LHCN-M2 (cell line): ENCODE data around the gene ST6GALNAC6. TPM values are rescaled to one million over a fixed set of nuclear protein-coding genes. Genes with fewer than 3 reads are reported as not detected.

ENCODE experiments used
- DNase-seq: peaks from one replicate; pipeline ENCODE4 v3.0.0-alpha.2; 2012; ENCODE audit warnings: low read depth
- total RNA-seq: library from RNA; depleted of rRNA; stranded (reverse); fragments of >200 nt; gene quantifications from 2 replicates; pipeline ENCODE4 v1.2.3, GENCODE V29; 2014

The ST6GALNAC6 gene
- total RNA-seq, 1 experiment from 2014 or later = 105 TPM

DNA sequence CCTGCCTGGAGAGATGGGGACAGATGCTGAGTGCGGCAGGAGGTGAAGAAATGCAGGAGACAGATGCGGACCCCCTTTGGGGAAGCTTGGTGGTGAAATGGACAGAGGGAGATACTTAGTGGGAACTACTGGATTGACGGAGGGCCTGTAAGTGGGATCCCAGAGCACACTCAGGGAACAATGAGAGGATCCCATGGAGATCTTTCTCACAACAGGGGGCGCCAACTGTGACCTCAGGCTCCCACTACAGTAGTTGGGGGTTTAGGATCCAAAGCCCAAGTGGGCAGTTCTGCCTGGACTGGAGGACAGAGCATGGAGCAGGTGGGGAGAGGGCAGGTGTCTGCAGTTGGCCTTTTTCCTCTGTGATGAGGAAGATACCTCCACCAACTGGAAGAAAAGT lies 34.8 kb upstream of the ST6GALNAC6 start:
- no peak for DNase-seq

DNA sequence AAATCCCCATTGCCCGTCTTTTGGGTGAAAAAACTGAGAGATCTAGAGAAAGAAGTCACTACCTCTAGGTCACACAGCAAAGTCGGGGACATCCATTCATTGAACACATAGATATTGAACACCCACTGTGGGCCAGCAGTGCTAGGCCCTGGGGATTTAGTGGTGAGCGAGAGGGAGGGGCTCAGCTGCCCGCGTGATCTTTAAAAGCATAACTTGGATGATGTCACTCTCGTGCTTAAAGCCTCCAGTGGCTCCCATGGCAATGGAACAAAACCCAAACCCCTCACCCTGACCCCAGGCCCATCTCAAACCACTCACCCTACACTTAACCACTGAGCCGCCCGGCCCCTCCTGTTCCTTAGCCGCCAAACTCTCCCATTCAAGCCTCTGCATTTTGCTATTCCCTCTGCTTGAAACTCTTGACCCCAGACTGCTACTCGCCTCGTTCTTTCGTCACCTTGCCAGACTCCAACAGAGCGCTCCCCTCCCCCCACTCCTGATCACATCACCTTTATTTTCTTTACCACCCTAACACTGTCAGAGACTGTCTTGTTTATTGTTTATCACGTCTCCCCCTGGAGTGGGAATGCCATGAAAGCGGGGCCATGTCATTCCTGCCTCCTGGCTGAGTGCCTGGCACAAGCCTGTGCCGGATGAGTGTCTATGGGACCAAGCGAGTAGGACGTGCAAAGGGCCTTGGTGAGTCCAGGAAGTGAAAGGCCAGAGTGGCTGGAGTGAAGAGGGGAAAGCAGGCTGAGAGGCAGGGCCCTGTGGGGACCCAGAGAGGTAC lies 31.9 kb upstream of the ST6GALNAC6 start:
- peak; percentile 73 for DNase-seq

GRCh38 chr9:127930231-127931091 lies 31.1 kb upstream of the ST6GALNAC6 start, which contains the start of gene PIP5KL1:
Gene PIP5KL1 (minus strand): TSS chr9:127930777. CDS start chr9:127930752, 25 bp downstream.
- peak; percentile 81 for DNase-seq

DNA sequence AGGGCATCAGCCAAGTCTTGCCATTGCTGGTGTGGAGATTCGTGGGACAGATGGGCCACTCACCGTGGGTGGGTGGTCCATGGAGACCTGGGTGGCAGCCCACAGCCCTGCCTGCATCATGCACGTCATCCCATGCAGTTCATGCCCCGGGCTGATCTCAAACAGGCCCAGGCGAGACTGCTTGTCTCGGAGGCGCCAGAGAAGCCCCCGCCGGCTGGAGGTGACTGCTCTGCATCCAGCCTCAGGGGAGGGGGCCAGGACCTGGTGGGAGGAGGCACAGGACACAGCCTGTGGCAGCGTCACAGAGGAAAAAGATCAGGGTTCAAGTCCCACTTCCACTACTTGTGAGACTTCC lies 30.2 kb upstream of the ST6GALNAC6 start:
- DNase-seq = no peak

GRCh38 chr9:127928676-127929624 lies 29.5 kb upstream of the ST6GALNAC6 start:
- peak; percentile 36 for DNase-seq

GRCh38 chr9:127927988-127928675 lies 28.7 kb upstream of the ST6GALNAC6 start:
- DNase-seq = no peak

DNA sequence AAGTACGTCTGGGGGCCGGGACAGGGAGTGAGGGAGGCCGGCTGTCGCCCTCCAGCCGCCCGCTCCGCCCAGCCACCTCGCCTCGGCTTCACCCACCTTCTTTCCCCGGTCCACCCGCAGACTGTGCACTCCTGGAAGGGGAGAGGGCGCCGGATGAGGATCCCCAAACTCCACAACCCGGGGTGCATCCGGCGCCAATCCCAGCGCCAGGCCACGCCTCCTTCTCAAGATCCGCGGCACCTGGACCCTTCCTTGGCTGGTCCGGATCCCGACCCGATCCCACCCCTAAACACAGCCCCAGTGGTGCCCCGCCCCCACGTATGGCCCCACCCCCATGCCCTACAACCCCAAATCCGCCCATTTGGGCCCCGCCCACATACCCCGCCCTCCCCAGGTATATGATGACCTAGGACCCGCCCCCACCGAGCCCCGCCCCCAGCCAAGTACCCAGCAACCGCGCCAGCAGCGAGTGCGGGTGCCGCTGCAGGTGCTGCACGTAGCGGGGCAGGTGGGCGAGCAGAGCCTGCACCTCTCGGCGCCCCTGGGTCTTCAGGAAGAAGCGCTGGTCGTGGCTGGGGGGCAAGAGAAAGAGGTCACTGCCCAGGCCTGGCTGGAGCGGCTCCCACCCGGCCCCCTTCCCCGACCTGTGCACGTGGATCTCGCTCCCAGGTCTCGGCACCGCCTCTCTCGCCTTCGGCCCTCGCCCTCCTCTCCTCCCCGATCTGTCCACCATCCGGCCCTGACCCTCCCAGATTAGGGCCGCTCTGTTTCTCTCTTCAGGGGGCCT lies 28.0 kb upstream of the ST6GALNAC6 start:
- DNase-seq = no peak

GRCh38 chr9:127926906-127927200 lies 27.4 kb upstream of the ST6GALNAC6 start:
- no peak for DNase-seq

- no peak for DNase-seq
Observed at GRCh38 chr9:127925959-127926905, 26.8 kb upstream of the ST6GALNAC6 start.

GRCh38 chr9:127924736-127925444 lies 25.5 kb upstream of the ST6GALNAC6 start:
- no peak for DNase-seq

DNA sequence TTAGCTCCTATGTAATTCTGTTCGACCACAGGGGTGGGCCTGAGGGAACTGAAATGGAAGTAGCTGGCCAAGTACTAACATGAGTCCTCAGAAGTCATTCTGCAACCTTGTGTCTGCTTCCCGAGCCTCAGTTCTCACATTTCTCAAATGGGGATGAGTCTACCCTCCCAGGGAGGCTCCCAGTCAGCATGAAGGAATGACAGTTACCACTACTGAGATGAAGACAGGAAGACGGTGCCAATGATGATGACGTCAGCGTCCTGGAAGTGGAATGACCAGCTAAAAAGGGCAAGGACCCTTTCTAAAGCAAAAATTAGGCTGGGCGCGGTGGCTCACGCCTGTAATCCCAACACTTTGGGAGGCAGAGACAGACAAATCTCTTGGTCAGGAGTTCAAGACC lies 24.4 kb upstream of the ST6GALNAC6 start:
- peak; percentile 94 for DNase-seq

DNA sequence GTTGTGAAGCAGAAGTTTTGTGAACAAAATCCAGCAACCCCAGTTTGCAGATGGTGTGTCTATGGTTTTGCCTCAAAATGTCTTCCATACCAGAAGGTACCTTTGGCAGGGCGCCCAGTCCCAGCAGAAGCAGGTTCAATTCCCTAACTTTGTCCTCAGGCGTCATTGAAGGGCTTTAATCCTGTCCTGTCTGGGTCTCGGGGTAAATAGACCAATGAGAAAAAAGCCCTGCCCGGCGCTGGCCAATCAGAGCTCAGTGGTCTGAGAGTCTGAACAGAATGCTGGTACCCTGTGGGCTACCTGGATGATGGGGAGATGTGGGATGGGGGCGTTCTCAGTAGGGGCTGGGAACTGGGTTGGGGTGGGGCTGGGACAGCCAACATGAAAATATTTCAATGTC lies 23.6 kb upstream of the ST6GALNAC6 start:
- DNase-seq = no peak

- DNase-seq = peak; percentile 42
Observed at GRCh38 chr9:127921557-127922120, 22.2 kb upstream of the ST6GALNAC6 start.

DNA sequence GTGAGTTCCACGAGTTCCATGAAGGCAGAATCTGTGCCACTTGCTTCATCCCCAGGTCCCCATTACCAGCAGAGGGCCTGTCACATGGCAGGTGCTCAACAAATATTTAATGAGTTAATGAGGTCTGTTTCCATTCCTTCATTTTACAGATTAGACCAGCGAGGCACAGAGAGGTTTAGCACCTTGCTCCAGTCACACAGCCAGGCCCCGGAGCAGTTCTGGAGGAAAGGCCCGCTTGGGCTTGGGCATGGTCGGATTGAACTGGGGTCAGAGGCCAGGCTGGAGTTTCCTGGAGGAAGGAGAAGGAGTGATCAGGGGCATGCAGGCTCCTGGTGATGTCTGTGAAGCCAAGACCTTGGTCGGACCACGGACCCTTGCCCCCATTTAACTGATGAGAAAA lies 21.4 kb upstream of the ST6GALNAC6 start:
- no peak for DNase-seq

GRCh38 chr9:127919253-127919815 lies 19.9 kb upstream of the ST6GALNAC6 start:
- DNase-seq = peak; percentile 98

DNA sequence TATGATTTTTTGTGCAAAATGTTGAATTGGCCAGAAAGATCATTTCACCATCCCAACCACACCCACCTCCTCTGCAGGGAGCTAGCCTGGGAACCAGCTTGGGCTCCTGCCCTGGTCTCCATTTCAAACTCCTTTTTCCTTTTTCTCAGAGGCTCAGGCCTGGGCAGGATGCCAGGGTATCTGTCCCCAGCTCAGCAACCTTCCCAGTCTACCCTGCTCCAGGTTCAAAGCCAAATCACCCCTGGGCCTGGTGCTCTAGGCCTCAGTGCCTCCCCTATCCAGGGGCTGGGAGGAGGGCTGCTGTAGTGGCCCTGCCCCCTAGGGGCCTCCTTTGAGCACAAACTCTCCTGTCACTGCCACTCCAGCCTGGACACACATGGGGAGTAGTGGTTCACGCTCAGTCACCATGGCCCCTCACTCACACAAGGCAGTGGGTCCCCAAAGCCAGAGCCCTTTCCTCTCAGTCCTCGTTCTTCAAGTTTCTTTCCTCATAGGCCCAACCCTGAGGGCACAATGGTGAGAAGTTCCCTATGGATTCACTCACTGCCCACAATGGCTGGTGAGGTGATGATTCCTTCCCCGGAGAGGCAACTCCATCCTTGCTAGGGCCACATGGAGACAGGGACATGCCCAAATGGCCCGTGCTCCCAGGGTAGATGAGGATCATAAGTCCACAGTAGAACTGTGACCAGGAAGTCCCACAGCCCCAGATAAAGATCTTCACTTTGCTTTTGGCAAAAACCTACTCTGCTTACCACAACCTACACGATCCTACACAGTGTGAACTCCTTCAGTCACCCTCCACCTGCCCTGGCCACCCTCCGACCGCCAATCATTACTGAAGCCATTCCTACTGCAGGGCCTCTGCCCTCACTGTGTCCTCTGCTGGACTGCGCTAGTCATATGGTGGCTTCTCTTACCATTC lies 19.0 kb upstream of the ST6GALNAC6 start:
- peak; percentile 36 for DNase-seq

- no peak for DNase-seq
Observed at GRCh38 chr9:127917603-127918002, 18.2 kb upstream of the ST6GALNAC6 start.
